Astrocyte of the spinal cord (primary cell): ENCODE results near the gene SEZ6L.

Source experiments
- DNase-seq: peaks from one replicate; pipeline ENCODE4 v3.0.0; 2011; ENCODE audit warnings: low read depth, low spot score
- H3K4me3 ChIP-seq: 2 replicates; pipeline ENCODE4 v1.5.1; 2011; ENCODE audit warnings: low read depth, mild to moderate bottlenecking, low read length, moderate library complexity
- in situ Hi-C: cut with HindIII; loops from 2 replicates; pipeline ENCODE4 v1.10.0; 2017; ENCODE audit warnings: low sequenced_read_pairs
- TF ChIP-seq, protein P1 (sequence below): IDR thresholded peaks from 2 replicates; pipeline ENCODE4 v1.5.1; 2012; ENCODE audit warnings: low read depth, mild to moderate bottlenecking, low read length, inconsistent platforms

SEZ6L gene

DNA sequence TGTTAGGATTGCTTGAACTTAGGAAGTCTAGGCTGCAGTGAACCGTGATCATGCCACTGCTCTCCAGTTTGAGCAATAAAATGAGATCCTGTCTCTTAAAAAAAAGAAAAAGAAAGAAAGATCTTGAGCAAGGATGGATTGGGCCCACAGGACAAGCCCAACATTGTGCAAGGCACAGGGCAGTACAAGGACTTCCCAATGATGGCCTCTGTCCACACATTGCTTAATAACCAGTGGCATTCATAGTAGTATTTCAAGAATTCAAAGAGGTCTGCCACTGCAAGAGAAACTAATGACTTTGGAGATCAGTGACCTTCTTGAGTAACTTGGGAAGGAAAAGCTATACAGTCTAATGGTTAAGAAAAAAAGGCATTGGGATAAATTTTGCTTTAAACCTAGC is 44.6 kb downstream of the SEZ6L start:
- in situ Hi-C loops = no loop called here
- no peak overlapping the region for H3K4me3 ChIP-seq
- TF ChIP-seq, protein P1, sequence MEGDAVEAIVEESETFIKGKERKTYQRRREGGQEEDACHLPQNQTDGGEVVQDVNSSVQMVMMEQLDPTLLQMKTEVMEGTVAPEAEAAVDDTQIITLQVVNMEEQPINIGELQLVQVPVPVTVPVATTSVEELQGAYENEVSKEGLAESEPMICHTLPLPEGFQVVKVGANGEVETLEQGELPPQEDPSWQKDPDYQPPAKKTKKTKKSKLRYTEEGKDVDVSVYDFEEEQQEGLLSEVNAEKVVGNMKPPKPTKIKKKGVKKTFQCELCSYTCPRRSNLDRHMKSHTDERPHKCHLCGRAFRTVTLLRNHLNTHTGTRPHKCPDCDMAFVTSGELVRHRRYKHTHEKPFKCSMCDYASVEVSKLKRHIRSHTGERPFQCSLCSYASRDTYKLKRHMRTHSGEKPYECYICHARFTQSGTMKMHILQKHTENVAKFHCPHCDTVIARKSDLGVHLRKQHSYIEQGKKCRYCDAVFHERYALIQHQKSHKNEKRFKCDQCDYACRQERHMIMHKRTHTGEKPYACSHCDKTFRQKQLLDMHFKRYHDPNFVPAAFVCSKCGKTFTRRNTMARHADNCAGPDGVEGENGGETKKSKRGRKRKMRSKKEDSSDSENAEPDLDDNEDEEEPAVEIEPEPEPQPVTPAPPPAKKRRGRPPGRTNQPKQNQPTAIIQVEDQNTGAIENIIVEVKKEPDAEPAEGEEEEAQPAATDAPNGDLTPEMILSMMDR = no peak
- no peak for DNase-seq

DNA sequence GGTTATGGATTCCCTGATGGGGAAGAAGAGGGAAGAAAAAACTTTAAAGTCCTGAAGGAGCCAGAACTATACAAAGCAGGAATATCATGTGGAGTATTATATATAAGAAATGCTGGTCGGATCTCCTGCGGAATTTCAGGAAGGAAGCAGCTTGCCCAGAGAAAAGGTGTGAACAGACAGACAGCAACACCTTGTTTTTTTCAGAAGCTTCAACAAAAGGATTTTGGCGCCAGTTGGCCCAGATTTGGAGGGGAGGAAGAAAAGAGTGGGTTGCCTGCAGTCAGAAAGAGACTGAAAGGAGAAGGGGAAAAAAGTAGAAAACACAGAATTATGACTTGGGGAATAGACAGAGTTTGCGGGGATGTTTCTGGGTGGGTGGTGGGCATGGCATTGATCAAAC is 45.2 kb downstream of the SEZ6L start:
- H3K4me3 ChIP-seq = no peak overlapping the region
- DNase-seq = no peak
- in situ Hi-C loops = no loop called here
- TF ChIP-seq, protein P1 = no peak

DNA sequence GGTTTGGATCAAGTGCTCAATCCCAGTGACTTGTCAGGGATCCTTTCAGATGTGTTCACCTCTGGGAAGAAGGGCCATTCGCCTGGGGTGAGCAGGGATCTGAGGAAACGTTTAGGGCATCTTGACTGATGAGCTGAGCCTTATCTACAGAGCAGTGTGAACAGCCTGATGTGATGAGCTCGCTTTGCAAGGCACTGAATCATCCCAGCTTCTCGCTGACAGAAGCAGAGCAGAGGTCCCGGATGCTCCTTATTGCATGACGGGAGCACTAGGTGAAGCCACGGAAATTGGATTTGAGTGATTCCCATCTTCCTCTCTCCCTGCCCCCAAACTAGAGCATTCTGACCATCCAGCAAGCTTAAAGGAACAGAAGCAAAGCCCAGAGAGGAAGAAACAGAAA is 46.5 kb downstream of the SEZ6L start:
- TF ChIP-seq, protein P1 = no peak
- H3K4me3 ChIP-seq = no peak overlapping the region
- in situ Hi-C loops = no loop called here
- DNase-seq = no peak

DNA sequence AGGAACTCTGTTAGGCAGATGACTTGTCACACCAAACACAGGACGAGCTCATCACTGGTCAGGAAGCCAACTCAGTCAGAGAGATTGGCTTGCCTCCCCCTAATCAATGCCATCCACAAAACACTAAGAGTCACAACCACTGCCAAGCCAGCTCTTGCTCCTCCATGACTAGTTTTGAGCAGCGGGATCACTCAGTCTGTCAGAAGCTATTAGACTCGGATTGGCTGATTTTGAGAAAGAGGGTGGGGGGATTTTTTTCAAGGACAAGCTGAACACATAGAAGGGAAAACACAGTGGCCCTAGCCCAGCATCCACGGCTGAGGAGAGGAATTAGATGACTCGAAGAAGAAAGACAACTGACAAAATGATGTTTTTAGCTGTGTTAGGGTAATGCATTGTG is 55.9 kb downstream of the SEZ6L start:
- in situ Hi-C loops = no loop called here
- H3K4me3 ChIP-seq = no peak overlapping the region
- TF ChIP-seq, protein P1 = no peak
- no peak for DNase-seq

DNA sequence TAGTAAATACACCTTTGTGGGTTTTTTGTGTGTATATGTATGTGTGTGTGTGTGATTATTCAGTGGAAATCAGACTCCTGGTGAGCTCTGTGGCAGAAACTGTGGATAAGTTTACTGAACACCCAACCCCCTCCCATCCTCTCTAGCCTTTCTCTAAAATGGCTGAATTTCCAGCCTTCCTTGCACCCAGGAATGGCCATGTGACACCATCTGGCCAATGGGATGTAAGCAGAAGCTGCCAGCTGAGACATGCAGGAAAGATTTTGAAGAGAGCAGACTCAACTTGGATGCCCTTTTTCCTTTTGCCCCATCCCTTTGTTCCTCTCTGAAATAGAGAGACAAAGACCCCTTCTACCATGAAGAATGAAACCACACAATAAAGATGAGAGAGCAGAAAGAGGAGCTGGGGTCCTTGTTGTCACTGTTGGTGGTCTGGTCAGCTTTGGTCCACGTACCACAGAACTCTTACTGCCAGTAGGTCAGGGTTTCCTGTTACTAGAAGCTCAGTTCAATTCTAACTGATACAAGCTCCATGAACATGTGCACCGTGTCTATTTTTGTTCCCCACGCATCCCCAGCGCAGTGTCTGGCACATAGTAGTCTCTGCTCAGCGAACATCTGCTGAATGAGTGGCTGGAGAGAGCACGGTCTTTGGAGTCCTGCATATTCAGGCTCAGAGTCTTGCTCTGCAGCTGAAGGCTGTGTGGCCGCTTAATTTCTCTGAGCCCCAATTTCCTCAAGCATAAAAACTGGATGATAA is 57.5 kb downstream of the SEZ6L start:
- TF ChIP-seq, protein P1 = no peak
- in situ Hi-C loops = no loop called here

DNA sequence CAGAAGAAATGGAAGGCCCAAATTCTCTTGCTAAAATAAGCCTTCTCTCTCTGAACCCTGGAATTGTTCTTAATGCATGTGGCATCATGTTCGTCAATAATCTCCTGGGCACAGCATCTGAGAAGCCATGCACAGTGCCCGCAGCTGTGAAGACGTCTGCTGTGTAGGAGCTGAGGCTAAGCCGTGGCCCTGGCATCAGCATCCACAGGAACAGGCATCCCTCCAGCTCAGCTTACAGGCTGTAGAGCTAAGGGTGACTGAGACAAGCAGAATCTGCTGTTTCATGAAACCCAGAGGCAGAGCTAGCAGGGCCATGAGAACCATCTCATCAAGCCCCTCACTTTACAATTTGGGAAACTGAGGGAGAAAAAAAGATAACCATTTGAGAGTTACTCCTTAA is 60.6 kb downstream of the SEZ6L start:
- TF ChIP-seq, protein P1 = no peak
- no peak overlapping the region for H3K4me3 ChIP-seq
- DNase-seq = no peak
- in situ Hi-C loops = no loop called here

More for the DNA sequence above, 57.5 kb downstream of the SEZ6L start:
- DNase-seq = no peak
- no peak overlapping the region for H3K4me3 ChIP-seq
